ENCODE measurements around the gene NRARP.
"Not testable (repeated sequence)": the region's sequence is repeated elsewhere in the genome, so short reads cannot be mapped to it uniquely, and the experiment has no call there.

Gene NRARP

GRCh38 chr9:137262909-137263285 is 39.2 kb downstream of the NRARP start:
- no peak for DNase-seq (ENCODE audit: low read depth, low spot score)

GRCh38 chr9:137262173-137262908 is 39.7 kb downstream of the NRARP start:
- DNase-seq (ENCODE audit: low read depth, low spot score): not testable (repeated sequence)

- DNase-seq (ENCODE audit: low read depth, low spot score): no peak
Measured at GRCh38 chr9:137256856-137257255, 45.2 kb downstream of the NRARP start.

GRCh38 chr9:137256362-137256761 is 45.7 kb downstream of the NRARP start:
- DNase-seq (ENCODE audit: low read depth, low spot score): no peak

GRCh38 chr9:137255448-137256114 is 46.5 kb downstream of the NRARP start:
- no peak for DNase-seq (ENCODE audit: low read depth, low spot score)

GRCh38 chr9:137254624-137255447 is 47.2 kb downstream of the NRARP start, which contains the start of gene NELFB:
TSS of gene NELFB (plus strand) at chr9:137255327.
- no peak for DNase-seq (ENCODE audit: low read depth, low spot score)

GRCh38 chr9:137253717-137254623 is 48.1 kb downstream of the NRARP start:
- DNase-seq (ENCODE audit: low read depth, low spot score): no peak

GRCh38 chr9:137252555-137253506 is 49.2 kb downstream of the NRARP start:
- no peak for DNase-seq (ENCODE audit: low read depth, low spot score)

- DNase-seq (ENCODE audit: low read depth, low spot score): no peak
Measured at GRCh38 chr9:137251490-137252268, 50.4 kb downstream of the NRARP start.

- no peak for DNase-seq (ENCODE audit: low read depth, low spot score)
Measured at GRCh38 chr9:137251194-137251461, 50.9 kb downstream of the NRARP start, which contains the start of gene STPG3. TSS of gene STPG3 (plus strand) at chr9:137251286. CDS start at chr9:137251287, 1 bp downstream.

- DNase-seq (ENCODE audit: low read depth, low spot score): no peak
Measured at GRCh38 chr9:137250329-137251193, 51.5 kb downstream of the NRARP start.

Measured in brain pericyte (primary cell).